NCI-H446 (cell line): ENCODE data around the gene ARID1B.

Experiments
- DNase-seq, 2 experiments: peaks; one replicate each; lab custom pipeline; 2025; lab: John Stamatoyannopoulos, UW

The ARID1B gene

GRCh38 chr6:156905801-156906200 is 128.6 kb downstream of the ARID1B start:
- DNase-seq, result no peak

GRCh38 chr6:156906451-156906850 is 129.3 kb downstream of the ARID1B start:
- no peak for DNase-seq

GRCh38 chr6:156909212-156910010 is 132.2 kb downstream of the ARID1B start:
- DNase-seq, result no peak

GRCh38 chr6:156910011-156910334 is 132.8 kb downstream of the ARID1B start:
- DNase-seq, result no peak

- DNase-seq, result no peak
These were observed 133.8 kb downstream of the ARID1B start for GRCh38 chr6:156910938-156911337.

- no peak for DNase-seq
These were observed 134.4 kb downstream of the ARID1B start for GRCh38 chr6:156911581-156911980.

- DNase-seq, result no peak
These were observed 135.3 kb downstream of the ARID1B start for GRCh38 chr6:156912431-156912830.

- DNase-seq, result no peak
These were observed 137.0 kb downstream of the ARID1B start for GRCh38 chr6:156914181-156914580.

- no peak for DNase-seq
These were observed 139.1 kb downstream of the ARID1B start for GRCh38 chr6:156916130-156916801.

- no peak for DNase-seq
These were observed 140.0 kb downstream of the ARID1B start for GRCh38 chr6:156917213-156917612.

- DNase-seq, result no peak
These were observed 141.5 kb downstream of the ARID1B start for GRCh38 chr6:156918647-156919046.

GRCh38 chr6:156919370-156919769 is 142.2 kb downstream of the ARID1B start:
- DNase-seq, result no peak

- DNase-seq, result no peak
These were observed 142.7 kb downstream of the ARID1B start for GRCh38 chr6:156919814-156920369.

- DNase-seq, result no peak
These were observed 147.1 kb downstream of the ARID1B start for GRCh38 chr6:156924246-156924645.

- no peak for DNase-seq
These were observed 147.8 kb downstream of the ARID1B start for GRCh38 chr6:156925026-156925425.

- DNase-seq, result no peak
These were observed 148.8 kb downstream of the ARID1B start for GRCh38 chr6:156925718-156926607.

- no peak for DNase-seq
These were observed 150.9 kb downstream of the ARID1B start for GRCh38 chr6:156928126-156928525.

- no peak for DNase-seq
These were observed 151.8 kb downstream of the ARID1B start for GRCh38 chr6:156928972-156929371.

GRCh38 chr6:156931283-156931682 is 154.1 kb downstream of the ARID1B start:
- DNase-seq, result no peak

- DNase-seq, result no peak
These were observed 156.3 kb downstream of the ARID1B start for GRCh38 chr6:156933201-156934068.

GRCh38 chr6:156934069-156934460 is 156.9 kb downstream of the ARID1B start:
- DNase-seq, result no peak
